Activated T-helper 1 cell treated with Interleukin-2 at 50 U/mL for 16 hours (primary cell): ENCODE results near the gene TOM1.
A peak's percentile ranks its signal among the peaks of the same experiment; 100 is the strongest.
"Not testable (repeated sequence)": the region's sequence is repeated elsewhere in the genome, so short reads cannot be mapped to it uniquely, and the experiment has no call there.

Source experiments
- DNase-seq: peaks from one replicate; pipeline ENCODE4 v3.0.0-alpha.2; 2020; ENCODE audit warnings: low read depth

TOM1 gene

GRCh38 chr22:35375031-35375430 is 75.3 kb downstream of the TOM1 start:
- DNase-seq, result no peak

DNA sequence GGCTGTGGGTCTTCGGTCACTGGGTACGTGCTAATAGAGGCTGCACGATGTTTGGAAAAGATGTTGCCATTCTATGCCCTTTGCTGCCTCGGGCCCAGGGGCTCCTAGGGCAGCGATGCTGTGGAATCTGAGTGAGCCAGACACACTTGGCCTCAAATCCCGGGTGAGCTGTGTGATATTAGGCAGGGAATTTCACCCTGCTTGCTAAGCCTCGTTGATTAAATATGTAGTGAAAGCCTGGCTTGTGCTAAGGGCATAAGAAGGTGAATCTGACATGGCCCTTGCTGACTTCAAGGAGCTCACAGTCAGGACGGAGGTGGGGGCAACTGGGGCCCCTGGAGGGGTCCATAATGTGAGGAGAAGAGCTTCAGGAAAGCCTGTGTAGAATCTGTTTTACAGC is 75.8 kb downstream of the TOM1 start:
- no peak for DNase-seq

- DNase-seq, result no peak
These were observed 77.2 kb downstream of the TOM1 start for GRCh38 chr22:35376728-35377472.

GRCh38 chr22:35377735-35378134 is 78.0 kb downstream of the TOM1 start:
- DNase-seq, result no peak

DNA sequence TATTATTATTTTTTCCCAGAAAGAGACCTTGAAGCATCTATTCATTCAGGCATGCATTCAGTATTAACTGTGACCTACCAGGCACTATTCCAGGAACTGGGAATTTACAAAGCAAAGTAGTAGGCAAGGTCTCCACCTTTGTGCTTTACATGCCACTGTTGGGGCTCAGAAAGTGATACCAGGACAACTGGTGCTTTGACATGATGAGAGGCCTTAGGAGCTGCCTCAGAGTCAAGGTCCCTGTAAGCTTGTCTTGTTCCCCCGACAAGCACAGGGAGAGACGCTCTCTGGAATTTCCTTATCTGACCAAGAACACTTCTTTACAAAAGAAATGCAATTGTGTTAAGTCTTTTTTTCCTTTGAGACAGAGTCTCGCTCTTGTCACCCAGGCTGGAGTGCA is 78.9 kb downstream of the TOM1 start:
- DNase-seq, result no peak

DNA sequence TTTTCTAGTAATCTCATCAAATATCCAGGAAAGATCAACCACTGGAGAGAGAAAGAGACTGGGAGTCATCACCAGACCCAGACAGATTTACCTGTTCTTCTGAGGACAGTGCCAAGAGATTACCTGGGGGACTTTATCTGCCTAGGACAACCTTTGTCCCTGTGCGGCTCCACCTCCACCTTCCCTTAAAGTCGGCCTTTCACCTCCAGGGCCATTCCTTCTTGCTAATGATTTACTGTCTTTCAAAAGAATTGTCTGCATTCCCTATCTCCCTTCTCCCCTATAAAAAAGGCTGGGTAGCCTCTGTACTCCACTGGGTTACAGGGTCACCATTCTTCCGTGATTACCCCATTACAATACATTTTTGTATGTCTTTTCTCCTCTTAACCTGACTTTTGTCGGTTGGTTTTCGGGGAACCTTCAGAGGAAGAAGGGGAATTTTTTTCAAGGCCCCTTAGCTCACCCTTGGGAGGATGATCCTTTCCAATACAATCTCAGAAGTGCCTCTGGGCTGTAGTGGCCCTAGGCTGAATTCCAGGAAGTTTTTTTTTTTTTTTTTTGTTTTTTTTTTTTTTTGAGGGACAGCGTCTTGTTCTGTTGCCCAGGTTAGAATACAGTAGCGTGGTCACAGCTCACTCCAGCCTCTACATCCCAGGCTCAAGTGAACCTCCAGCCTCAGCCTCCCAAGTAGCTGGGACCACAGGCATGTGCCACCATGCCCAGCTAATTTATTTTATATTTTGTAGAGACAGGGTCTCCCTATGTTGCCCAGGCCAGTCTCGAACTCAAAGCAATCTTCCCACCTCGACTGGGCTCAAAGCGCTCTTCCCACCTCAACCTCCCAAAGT is 79.7 kb downstream of the TOM1 start:
- DNase-seq, result no peak

DNA sequence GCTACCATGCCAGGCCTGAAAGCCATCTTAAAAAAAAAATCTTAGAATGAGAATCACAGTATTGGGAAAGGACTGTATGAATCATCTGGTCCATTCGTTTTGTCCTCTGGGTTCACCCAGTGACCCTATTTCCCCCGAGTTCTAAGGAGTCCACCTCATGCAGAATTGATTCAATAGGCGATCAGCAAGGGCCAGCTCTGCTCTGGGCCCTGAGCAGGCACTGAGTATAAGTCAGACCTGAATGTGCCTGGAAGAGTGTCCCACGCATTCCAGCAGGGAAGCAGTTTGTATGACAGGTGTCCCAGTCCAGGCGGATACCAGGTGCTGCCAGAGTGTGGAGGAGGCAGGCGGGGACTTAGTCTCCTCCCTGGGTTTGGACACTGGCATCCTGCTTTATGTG is 80.3 kb downstream of the TOM1 start:
- no peak for DNase-seq

DNA sequence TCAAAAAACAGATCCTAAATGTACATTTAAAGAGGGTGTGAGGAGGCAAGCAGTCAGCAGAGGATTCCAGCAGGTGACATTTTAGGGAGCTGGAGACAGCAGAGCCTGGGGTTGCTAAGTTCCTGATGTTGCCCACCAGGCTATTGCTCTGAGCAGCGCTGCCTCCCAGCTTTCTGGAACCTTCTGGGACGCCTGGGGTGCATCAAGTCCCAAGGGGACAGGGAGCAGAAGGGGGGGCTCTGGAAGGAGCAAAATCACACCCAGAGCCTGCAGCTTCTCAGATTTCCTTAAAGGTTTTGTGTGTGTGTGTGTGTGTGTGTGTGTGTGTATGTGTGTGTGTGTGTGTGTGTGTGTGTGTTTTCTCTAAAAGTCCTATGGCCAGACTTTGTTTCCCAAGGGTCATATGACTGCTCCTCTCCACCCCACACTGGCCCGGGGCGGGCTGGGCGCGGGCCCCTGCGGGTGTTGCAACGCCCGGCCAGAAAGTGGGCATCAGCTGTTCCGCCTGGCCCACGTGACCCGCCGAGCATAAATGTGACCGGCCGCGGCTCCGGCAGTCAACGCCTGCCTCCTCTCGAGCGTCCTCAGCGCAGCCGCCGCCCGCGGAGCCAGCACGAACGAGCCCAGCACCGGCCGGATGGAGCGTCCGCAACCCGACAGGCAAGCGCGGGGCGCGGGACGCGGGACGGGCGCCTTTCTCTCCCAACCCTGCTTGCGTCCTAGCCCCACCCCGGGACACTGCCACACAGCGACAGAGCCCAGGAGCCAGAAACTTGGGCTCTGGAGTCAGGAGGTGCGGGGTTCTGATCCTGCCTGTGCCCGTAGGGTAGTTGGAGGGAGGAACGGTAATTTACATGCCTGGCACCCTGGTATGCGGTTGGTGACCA is 81.1 kb downstream of the TOM1 start, which contains the start of gene HMOX1:
TSS of gene HMOX1 (plus strand) at position 560 of the 887 bp plus-strand sequence. CDS start at position 638, 78 bp downstream.
- DNase-seq, result peak; percentile 29

DNA sequence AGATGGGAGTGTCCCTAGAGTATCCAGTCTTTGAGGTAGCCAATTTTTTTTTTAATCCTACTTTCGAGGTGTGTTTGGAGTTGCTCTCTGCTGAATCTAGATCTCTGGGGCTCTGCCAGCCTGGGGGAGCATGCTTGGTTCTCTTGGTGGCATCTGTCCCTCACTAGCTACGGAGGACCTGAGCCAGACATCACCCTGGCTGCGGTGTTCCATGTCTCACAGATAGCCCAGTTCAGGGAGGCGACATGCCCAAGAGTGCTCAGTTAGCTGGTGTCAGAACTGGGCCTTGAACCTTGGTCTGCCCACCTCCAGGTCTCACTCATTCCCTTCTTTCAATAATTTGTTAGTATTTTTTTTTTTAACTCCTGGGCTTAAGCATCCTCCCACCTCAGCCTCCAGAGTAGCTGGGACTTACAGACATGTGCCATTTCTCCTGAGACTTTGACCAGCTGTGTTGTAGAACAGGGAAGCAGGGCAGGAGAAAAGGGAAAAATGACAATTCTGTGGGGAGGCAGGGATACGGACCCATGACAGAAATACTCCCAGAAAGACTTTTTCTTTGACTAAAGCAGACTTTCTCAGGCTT is 81.8 kb downstream of the TOM1 start:
- no peak for DNase-seq

DNA sequence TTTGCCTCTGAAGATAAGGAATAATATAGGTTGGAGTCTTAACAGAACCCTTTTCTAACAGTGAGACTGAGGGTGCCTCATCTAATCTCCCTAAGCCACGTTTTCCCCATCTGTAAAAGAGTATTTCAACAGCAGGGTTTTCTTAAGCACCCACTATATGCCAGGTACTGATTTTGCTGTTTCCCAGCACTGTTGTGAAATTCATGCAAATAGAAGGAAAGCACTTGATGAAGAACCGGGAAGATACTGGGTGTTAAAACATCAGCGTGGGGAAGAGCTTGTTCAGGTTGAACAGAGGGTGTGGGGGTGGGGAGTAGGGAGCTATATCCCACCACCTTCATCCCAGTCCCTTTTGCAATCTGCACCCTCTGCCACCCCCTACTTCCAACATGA is 84.0 kb downstream of the TOM1 start:
- DNase-seq, result no peak

GRCh38 chr22:35384527-35384926 is 84.8 kb downstream of the TOM1 start:
- DNase-seq, result no peak

DNA sequence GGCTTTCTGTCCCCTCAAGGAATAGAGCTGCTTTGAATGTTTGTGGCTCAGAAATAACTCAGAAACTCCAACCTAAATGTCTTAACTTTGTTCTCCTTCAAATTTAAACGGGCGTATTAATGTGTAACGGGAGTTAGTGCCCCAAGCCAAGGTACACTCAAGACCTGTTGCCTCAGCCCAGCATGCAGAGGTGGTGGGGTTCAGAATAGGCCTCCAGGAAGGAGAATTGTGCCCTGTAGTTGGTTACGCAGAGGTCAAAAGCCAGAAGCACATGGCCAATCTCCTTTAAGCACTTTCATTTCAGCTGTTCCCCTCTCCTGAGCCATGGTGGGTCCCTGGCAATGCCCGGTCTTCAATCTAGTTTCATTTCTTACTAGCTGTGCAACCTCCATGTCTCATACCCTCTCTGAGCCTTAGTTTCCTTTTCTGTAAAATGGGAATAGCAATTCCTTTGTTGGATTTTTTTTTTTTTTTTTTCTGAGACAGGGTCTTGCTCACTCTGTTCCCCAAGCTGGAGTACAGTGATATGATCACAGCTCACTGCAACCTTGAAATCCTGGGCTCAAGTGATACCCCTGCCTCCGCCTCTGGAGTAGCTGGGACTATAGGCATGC is 85.4 kb downstream of the TOM1 start:
- no peak for DNase-seq

DNA sequence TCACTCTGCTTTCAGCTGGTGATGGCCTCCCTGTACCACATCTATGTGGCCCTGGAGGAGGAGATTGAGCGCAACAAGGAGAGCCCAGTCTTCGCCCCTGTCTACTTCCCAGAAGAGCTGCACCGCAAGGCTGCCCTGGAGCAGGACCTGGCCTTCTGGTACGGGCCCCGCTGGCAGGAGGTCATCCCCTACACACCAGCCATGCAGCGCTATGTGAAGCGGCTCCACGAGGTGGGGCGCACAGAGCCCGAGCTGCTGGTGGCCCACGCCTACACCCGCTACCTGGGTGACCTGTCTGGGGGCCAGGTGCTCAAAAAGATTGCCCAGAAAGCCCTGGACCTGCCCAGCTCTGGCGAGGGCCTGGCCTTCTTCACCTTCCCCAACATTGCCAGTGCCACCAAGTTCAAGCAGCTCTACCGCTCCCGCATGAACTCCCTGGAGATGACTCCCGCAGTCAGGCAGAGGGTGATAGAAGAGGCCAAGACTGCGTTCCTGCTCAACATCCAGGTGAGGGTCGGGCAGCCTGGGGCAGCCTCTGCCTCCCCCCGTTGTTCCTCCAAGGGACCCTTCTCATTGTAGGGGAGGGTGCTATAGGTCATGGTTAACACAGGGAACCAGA is 87.1 kb downstream of the TOM1 start:
- no peak for DNase-seq

- DNase-seq, result no peak
These were observed 91.2 kb downstream of the TOM1 start for GRCh38 chr22:35390933-35391332.

- no peak for DNase-seq
These were observed 92.7 kb downstream of the TOM1 start for GRCh38 chr22:35392357-35392756.

- DNase-seq, result no peak
These were observed 93.7 kb downstream of the TOM1 start for GRCh38 chr22:35393116-35394010.

DNA sequence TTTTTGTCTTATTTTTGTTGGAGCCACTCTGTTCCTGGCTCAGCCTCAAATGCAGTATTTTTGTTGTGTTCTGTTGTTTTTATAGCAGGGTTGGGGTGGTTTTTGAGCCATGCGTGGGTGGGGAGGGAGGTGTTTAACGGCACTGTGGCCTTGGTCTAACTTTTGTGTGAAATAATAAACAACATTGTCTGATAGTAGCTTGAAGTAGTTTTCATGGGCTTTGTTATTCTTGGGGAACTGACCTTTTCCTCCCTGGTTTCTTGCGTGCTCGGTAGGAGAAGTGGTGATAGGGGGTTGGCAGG is 94.3 kb downstream of the TOM1 start:
- DNase-seq, result no peak

- DNase-seq, result no peak
These were observed 95.3 kb downstream of the TOM1 start for GRCh38 chr22:35394810-35395563.

DNA sequence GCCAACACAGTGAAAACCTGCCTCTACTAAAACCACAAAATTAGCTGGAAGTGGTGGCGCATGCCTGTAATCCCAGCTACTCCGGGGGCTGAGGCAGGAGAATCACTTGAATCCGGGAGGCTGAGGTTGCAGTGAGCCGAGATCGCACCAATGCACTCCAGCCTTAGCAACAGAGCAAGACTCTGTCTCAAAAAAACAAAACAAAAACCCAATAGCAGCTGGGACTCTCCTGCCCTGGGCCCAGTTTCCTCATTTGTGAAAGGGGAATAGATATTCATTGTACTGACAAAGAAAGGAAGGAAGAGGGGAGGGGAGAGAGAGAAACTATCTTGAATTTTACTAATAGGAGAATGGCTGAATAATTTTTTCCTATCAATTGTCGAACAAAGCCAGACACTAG is 96.9 kb downstream of the TOM1 start:
- not testable (repeated sequence) for DNase-seq
